GM10266 (cell line): Measurements from ENCODE around the gene PMVK.

ENCODE experiments used
- DNase-seq: peaks from one replicate; pipeline ENCODE4 v3.0.0; 2012; ENCODE audit errors: extremely low spot score
- CTCF ChIP-seq: IDR thresholded peaks from 2 replicates; pipeline ENCODE4 v1.5.1; 2012; ENCODE audit warnings: mild to moderate bottlenecking, low read depth; ENCODE audit not compliant: control insufficient read depth, insufficient read depth; ENCODE audit errors: missing control alignments

Gene PMVK

GRCh38 chr1:154954541-154954940 lies 18.0 kb upstream of the PMVK start:
- no peak for TF ChIP-seq CTCF
- DNase-seq, result no peak

GRCh38 chr1:154953611-154954038 lies 17.1 kb upstream of the PMVK start:
- no peak for DNase-seq
- TF ChIP-seq CTCF, result no peak

- no peak for DNase-seq
- no peak for TF ChIP-seq CTCF
These were observed 16.1 kb upstream of the PMVK start for GRCh38 chr1:154952664-154953063.

- no peak for TF ChIP-seq CTCF
- no peak for DNase-seq
These were observed 15.6 kb upstream of the PMVK start for GRCh38 chr1:154951901-154952657.

GRCh38 chr1:154948079-154948478 lies 11.6 kb upstream of the PMVK start:
- TF ChIP-seq CTCF, result no peak
- DNase-seq, result no peak

GRCh38 chr1:154945962-154946850 lies 9.7 kb upstream of the PMVK start:
- no peak for DNase-seq
- no peak for TF ChIP-seq CTCF

GRCh38 chr1:154945160-154945961 lies 8.8 kb upstream of the PMVK start:
- no peak for DNase-seq
- TF ChIP-seq CTCF, result no peak
